Measurements from ENCODE around the gene MOB3A. TPM values are rescaled to one million over a fixed set of nuclear protein-coding genes. Genes with fewer than 3 reads are reported as not detected.
A peak's percentile ranks its signal among the peaks of the same experiment; 100 is the strongest.

The MOB3A gene
- total and polyA plus RNA-seq, 2 of the 13 experiments (the other 11 are each of a cell fraction or from before 2014, with no cell fraction given), result 3.5 to 17.8 TPM

DNA sequence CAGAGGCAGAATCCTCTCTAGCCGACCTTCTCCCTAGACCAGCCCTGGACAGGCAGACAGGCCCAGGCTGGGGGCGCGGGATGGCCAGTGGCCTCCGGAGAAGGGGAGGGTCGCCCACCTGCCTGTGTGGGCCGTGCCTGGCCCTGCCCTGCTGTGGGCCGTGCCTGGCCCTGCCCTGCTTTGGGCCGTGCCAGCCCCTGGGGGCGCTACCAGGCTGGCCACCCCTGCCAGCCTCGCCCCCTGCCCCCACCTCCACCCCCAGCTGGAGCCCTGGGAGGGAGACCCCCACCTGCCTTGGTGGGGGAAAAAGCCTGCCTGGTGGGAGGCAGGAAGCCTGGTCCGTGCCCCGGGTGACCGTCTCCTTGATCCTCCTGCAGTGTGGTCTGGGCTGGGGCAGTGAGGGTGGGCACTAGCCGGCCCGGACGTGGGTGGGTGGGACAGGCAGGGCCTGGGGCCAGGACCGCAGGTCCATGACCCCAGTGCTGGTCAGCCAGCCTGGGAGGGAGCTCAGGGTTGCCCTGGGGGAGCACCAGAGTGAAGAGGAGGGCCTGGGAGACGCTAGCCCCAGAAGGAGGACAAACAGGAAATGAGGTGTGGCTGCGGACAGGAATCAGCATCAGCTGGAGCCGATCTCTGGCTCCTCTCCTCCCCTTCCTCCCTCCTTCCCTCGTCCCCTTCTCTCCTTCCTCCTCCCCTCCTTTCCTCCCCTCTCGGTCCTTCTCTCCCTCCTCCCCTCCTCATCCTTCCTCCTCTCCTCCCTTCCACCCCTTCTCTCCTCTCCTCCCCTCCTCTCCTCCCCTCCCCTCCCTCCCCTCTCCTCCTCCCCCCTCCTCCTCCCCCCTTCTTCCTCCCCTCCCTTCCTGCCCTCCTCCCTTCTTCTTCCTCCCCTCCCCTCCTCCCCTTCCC is 39.9 kb downstream of the MOB3A start (continued):
- TF ChIP-seq, protein P1, sequence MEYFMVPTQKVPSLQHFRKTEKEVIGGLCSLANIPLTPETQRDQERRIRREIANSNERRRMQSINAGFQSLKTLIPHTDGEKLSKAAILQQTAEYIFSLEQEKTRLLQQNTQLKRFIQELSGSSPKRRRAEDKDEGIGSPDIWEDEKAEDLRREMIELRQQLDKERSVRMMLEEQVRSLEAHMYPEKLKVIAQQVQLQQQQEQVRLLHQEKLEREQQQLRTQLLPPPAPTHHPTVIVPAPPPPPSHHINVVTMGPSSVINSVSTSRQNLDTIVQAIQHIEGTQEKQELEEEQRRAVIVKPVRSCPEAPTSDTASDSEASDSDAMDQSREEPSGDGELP (IDR thresholded peaks at IDR 0.05; ENCODE audit: borderline replicate concordance, low read depth), result peak; percentile 93; the same call in 1 of the 2 replicates
- TF ChIP-seq, protein P2, sequence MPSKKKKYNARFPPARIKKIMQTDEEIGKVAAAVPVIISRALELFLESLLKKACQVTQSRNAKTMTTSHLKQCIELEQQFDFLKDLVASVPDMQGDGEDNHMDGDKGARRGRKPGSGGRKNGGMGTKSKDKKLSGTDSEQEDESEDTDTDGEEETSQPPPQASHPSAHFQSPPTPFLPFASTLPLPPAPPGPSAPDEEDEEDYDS (CRISPR knock-in tag; IDR thresholded peaks at IDR 0.05), result 0 out of 2 replicates have a peak, but pooled peaks have one; percentile 26
- peak; percentile 86 for TF ChIP-seq ZNF746 (CRISPR knock-in tag; IDR thresholded peaks at IDR 0.05)
- peak; percentile 24; the same call in 1 of the 2 replicates for TF ChIP-seq HDAC2 (CRISPR knock-in tag; IDR thresholded peaks at IDR 0.05)
- TF ChIP-seq POLR2G (IDR thresholded peaks at IDR 0.05; ENCODE audit: low read depth, low read length), result peak; percentile 58; the same call in 1 of the 2 replicates
- TF ChIP-seq, protein P3, sequence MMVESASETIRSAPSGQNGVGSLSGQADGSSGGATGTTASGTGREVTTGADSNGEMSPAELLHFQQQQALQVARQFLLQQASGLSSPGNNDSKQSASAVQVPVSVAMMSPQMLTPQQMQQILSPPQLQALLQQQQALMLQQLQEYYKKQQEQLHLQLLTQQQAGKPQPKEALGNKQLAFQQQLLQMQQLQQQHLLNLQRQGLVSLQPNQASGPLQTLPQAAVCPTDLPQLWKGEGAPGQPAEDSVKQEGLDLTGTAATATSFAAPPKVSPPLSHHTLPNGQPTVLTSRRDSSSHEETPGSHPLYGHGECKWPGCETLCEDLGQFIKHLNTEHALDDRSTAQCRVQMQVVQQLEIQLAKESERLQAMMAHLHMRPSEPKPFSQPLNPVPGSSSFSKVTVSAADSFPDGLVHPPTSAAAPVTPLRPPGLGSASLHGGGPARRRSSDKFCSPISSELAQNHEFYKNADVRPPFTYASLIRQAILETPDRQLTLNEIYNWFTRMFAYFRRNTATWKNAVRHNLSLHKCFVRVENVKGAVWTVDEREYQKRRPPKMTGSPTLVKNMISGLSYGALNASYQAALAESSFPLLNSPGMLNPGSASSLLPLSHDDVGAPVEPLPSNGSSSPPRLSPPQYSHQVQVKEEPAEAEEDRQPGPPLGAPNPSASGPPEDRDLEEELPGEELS (CRISPR knock-in tag; IDR thresholded peaks at IDR 0.05), result no peak
- TF ChIP-seq, protein P4, sequence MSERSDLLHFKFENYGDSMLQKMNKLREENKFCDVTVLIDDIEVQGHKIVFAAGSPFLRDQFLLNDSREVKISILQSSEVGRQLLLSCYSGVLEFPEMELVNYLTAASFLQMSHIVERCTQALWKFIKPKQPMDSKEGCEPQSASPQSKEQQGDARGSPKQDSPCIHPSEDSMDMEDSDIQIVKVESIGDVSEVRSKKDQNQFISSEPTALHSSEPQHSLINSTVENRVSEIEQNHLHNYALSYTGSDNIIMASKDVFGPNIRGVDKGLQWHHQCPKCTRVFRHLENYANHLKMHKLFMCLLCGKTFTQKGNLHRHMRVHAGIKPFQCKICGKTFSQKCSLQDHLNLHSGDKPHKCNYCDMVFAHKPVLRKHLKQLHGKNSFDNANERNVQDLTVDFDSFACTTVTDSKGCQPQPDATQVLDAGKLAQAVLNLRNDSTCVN (CRISPR knock-in tag; IDR thresholded peaks at IDR 0.05; ENCODE audit: borderline replicate concordance), result 0 out of 2 replicates have a peak, but pooled peaks have one; percentile 17
- TF ChIP-seq MTF1 (CRISPR knock-in tag; IDR thresholded peaks at IDR 0.05), result no peak
- peak; percentile 54 for TF ChIP-seq THAP11 (CRISPR knock-in tag; IDR thresholded peaks at IDR 0.05)
- peak; percentile 35; the same call in 1 of the 2 replicates for TF ChIP-seq SALL1 (CRISPR knock-in tag; IDR thresholded peaks at IDR 0.05)
- TF ChIP-seq, protein P5, sequence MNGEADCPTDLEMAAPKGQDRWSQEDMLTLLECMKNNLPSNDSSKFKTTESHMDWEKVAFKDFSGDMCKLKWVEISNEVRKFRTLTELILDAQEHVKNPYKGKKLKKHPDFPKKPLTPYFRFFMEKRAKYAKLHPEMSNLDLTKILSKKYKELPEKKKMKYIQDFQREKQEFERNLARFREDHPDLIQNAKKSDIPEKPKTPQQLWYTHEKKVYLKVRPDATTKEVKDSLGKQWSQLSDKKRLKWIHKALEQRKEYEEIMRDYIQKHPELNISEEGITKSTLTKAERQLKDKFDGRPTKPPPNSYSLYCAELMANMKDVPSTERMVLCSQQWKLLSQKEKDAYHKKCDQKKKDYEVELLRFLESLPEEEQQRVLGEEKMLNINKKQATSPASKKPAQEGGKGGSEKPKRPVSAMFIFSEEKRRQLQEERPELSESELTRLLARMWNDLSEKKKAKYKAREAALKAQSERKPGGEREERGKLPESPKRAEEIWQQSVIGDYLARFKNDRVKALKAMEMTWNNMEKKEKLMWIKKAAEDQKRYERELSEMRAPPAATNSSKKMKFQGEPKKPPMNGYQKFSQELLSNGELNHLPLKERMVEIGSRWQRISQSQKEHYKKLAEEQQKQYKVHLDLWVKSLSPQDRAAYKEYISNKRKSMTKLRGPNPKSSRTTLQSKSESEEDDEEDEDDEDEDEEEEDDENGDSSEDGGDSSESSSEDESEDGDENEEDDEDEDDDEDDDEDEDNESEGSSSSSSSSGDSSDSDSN (CRISPR knock-in tag; IDR thresholded peaks at IDR 0.05), result peak; percentile 22; the same call in 1 of the 2 replicates
- TF ChIP-seq ZNF263 (CRISPR knock-in tag; IDR thresholded peaks at IDR 0.05), result peak; percentile 100
- TF ChIP-seq ZNF788 (CRISPR knock-in tag; IDR thresholded peaks at IDR 0.05; ENCODE audit: borderline replicate concordance), result peak; percentile 52; the same call in 1 of the 2 replicates
- peak; percentile 57; the same call in 1 of the 2 replicates for TF ChIP-seq TAF1 (CRISPR knock-in tag; IDR thresholded peaks at IDR 0.05)
- peak; percentile 70; the same call in 1 of the 2 replicates for TF ChIP-seq ELF3 (CRISPR knock-in tag; IDR thresholded peaks at IDR 0.05)
- no peak for TF ChIP-seq ZNF546 (CRISPR knock-in tag; conservative IDR thresholded peaks at IDR 0.05)
- no peak for TF ChIP-seq KMT2A (CRISPR knock-in tag; IDR thresholded peaks at IDR 0.05)
- TF ChIP-seq AGO1 (IDR thresholded peaks at IDR 0.05; ENCODE audit: low read depth, low read length, poor library complexity, severe bottlenecking), result peak; percentile 25
- peak; percentile 91 for TF ChIP-seq HNRNPL (IDR thresholded peaks at IDR 0.05; ENCODE audit: low read depth, low read length)

Data from HepG2 (cell line).